GM12874 (cell line): ENCODE data around the gene EBP.

ENCODE experiments used
- CTCF ChIP-seq: IDR thresholded peaks from 2 replicates; pipeline ENCODE4 v1.5.1; 2011; ENCODE audit warnings: low read depth, mild to moderate bottlenecking, control low read depth, low read length, moderate library complexity; ENCODE audit not compliant: insufficient read depth

EBP gene

GRCh38 chrX:48475774-48476577 is 45.6 kb upstream of the EBP start, which contains the start of gene FTSJ1:
TSS of gene FTSJ1 (plus strand) at chrX:48476199. CDS start at chrX:48478048, 1,849 bp downstream.
- TF ChIP-seq CTCF: no peak

GRCh38 chrX:48476919-48477318 is 44.7 kb upstream of the EBP start:
- TF ChIP-seq CTCF: no peak

GRCh38 chrX:48477960-48478755 is 43.5 kb upstream of the EBP start:
- no peak for TF ChIP-seq CTCF

- no peak for TF ChIP-seq CTCF
These were observed 42.8 kb upstream of the EBP start for GRCh38 chrX:48478806-48479205.

- TF ChIP-seq CTCF: no peak
These were observed 41.5 kb upstream of the EBP start for GRCh38 chrX:48480142-48480541.

- no peak for TF ChIP-seq CTCF
These were observed 41.0 kb upstream of the EBP start for GRCh38 chrX:48480583-48480982.

- TF ChIP-seq CTCF: no peak
These were observed 39.1 kb upstream of the EBP start for GRCh38 chrX:48482526-48482925.
